ENCODE results near the gene GRID2IP. TPM values are rescaled to one million over a fixed set of nuclear protein-coding genes. Genes with fewer than 3 reads are reported as not detected.
"Not testable (repeated sequence)": the region's sequence is repeated elsewhere in the genome, so short reads cannot be mapped to it uniquely, and the experiment has no call there.

Gene GRID2IP
- polyA plus RNA-seq (ENCODE audit: insufficient read length in 4 of 4) = 1 to 10 TPM in 2 of 4 donors, under 1 TPM in 2; 0.51 to 1.5 (median 0.84) TPM

DNA sequence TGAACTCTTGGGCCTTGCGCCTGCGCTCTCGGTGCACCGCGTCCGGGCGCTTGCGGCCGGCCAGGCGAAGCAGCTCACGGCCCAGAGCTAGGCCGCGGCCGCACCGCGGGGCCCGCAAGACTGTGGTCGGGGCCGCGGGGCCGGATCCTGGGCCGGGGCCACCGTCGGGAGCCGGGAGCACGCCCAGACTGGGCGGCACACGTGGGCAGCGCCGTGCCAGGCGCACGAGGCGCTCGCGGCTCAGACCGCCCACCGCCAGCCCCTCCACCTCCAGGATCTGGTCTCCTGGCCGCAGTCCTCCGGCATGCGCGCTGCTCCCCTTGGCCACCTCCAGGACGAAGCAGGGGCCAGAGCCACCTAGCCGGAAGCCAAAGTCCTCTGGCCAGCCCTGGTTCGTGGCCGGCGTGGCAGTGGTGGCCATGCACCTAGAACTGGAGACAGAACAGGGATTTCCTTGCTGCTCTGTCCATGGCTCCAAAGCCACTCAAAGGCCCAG is at the start of gene GRID2IP:
GRID2IP (minus strand) TSS at position 446 of the 496 bp plus-strand sequence; CDS start at position 421, 25 bp downstream.
- no peak for DNase-seq (ENCODE audit: low read depth in 4 of 4, low spot score in 2 of 4)

DNA sequence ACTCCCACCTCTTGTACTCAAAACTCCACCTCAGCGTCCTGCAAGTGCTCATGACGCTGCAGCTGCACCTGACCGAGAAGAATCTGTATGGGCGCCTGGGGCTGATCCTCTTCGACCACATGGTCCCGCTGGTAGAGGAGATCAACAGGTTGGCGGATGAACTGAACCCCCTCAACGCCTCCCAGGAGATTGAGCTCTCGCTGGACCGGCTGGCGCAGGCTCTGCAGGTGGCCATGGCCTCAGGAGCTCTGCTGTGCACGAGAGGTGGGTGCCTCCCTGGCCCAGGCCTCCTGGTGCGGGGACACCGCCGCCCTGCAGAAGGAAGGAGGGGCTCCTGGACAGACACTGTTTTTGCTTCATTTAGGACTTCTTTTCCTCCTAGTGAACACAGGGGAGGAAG is 48.8 kb upstream of the GRID2IP start:
- no peak for DNase-seq (ENCODE audit: low read depth in 4 of 4, low spot score in 2 of 4)

DNA sequence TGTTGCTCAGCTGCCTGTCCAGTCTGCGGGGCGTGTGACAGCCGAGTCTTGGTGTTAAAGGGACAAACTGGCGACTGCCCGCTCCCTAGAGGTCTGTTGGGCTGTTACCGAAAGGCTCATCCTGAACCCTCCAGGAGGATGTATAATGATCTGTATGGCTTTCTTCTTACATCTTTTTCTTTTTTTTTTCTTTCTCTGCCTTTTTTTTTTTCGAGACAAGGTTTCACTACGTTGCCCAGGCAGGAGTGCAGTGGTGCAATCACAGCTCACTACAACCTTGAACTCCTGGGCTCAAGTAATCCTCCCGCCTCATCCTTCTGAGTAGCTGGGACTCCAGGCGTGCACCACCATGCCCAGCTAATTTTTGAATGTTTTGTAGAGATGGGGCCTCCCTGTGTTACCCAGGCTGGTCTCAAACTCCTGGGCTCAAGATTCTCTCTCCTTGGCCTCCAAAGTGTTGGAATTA is 39.4 kb upstream of the GRID2IP start:
- no peak for DNase-seq (ENCODE audit: low read depth in 4 of 4, low spot score in 2 of 4)

DNA sequence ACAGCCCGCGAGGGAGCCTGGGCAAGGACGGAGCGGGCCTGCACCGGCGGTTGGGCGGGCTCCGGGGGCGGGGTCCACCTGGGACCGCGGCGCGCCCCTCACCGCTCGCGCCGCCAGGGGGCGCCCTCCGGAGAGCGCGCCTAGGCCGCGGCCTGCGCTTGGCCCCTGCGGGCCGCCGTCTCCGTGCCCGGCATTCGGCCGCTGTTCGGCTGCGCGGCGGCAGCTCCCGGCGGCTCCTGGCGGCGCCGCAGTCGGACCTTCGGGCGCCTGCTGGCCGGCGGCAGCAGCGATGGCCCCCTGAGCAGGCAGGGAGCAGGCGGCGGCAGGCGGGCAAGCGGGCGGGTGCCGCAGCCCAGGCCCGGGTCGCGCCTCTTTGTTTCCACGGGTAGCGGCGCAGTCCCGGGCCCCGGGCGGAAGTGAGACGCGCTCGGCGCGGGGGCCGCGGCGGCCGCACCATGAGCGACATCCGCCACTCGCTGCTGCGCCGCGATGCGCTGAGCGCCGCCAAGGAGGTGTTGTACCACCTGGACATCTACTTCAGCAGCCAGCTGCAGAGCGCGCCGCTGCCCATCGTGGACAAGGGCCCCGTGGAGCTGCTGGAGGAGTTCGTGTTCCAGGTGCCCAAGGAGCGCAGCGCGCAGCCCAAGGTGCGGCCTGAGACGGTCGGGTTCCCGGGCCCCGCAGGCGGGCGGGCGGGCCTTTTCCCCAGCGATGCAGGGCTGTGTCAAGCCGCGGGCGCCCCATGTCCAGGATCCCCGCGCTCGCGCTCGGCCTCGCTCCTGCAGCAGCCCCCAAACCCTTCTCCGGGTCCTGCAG is 38.8 kb upstream of the GRID2IP start, which contains the start of gene INTS15:
INTS15 (plus strand) TSS at position 193 of the 816 bp plus-strand sequence; CDS start at position 456, 263 bp downstream.
- DNase-seq (ENCODE audit: low read depth in 4 of 4, low spot score in 2 of 4) = peak in 3 of 4 donors; percentile 63 to 81 (median 69)

DNA sequence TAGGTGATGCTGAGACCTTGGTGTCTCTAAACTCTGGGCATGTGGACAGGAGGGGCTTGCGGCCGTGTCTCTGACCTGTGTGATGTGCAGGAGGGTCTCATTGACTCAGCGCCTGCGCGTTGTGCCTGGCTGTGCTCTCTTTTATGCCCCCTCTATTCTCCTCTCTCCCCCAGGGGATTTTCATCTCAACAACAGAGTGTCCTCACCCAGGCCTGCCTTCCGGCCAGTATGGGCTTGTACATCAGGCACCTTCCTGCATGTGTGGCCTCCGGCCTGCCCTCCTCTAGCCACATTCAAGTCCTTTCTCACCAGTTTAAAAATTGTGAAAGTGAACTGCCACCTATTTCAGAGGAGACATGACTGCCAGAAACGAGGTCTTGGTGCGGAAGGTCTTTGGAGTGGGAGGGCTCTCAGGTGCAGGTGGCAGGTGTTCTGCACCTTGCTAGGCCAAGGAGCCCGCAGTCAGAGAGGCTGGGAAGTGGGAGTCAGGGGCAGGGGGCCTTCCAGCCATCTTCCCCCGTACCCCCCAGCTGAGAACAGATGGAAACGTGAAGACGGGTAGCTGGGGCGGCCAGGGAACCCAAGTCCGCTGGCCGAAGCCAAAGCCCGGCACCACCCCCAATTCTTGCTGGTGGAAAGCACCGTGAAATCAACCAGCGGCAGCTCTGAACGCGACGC is 38.0 kb upstream of the GRID2IP start:
- no peak for DNase-seq (ENCODE audit: low read depth in 4 of 4, low spot score in 2 of 4)

DNA sequence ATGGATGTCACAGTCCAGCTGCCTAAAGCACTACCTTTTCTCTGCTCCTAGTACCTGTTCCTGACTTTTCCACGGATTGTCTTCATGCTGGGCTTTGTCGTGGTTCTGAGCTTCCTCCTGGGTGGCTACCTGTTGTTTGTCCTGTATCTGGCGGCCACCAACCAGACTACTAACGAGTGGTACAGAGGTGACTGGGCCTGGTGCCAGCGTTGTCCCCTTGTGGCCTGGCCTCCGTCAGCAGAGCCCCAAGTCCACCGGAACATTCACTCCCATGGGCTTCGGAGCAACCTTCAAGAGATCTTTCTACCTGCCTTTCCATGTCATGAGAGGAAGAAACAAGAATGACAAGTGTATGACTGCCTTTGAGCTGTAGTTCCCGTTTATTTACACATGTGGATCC is 37.3 kb upstream of the GRID2IP start:
- DNase-seq (ENCODE audit: low read depth in 4 of 4, low spot score in 2 of 4) = no peak

DNA sequence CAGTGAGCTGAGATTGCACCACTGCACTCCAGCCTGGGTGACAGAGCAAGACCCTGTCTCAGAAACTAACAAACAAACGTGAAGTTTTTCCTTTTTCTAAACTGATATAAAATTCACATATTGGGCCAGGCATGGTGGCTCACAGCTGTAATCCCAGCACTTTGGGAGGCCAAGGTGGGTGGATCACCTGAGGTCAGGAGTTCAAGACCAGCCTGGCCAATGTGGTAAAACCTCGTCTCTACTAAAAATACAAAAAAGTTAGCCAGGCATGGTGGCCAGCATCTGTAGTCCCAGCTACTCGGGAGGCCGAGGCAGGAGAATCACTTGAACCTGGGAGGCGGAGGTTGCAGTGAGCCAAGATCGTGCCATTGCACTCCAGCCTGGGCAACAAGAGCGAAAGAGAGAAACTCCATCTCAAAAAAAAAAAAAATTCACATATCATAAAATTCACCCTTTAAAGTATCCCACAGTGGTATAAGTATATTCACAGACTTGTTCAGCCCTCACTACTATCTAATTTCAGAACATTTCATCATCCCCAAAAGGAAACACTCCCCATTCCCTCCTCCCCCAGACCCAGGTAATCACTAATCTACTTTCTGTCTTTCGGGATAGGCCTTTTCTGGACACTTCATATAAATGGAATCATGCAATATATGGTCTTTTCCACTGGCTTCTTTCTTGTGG is 34.6 kb upstream of the GRID2IP start:
- not testable (repeated sequence) for DNase-seq (ENCODE audit: low read depth in 4 of 4, low spot score in 2 of 4)

DNA sequence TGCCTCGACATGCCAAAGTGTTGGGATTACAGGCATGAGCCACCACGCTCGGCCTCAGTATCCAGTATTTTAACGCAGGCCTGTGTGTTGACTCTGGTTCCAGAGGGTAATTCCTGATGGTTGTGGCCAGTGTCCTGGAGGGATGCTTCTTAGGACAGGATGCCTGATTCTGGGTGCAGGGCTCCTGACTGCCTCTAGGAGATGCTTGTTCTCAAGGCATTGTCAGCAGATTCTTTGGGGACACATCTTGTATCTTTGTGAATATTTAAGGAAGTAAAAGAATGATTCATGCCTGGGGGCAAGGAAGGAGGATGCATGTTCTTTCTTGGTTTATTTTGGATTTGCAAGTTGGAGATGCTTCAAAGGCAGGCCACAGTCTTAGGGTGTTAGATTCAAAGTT is 28.2 kb upstream of the GRID2IP start:
- DNase-seq (ENCODE audit: low read depth in 4 of 4, low spot score in 2 of 4) = no peak

DNA sequence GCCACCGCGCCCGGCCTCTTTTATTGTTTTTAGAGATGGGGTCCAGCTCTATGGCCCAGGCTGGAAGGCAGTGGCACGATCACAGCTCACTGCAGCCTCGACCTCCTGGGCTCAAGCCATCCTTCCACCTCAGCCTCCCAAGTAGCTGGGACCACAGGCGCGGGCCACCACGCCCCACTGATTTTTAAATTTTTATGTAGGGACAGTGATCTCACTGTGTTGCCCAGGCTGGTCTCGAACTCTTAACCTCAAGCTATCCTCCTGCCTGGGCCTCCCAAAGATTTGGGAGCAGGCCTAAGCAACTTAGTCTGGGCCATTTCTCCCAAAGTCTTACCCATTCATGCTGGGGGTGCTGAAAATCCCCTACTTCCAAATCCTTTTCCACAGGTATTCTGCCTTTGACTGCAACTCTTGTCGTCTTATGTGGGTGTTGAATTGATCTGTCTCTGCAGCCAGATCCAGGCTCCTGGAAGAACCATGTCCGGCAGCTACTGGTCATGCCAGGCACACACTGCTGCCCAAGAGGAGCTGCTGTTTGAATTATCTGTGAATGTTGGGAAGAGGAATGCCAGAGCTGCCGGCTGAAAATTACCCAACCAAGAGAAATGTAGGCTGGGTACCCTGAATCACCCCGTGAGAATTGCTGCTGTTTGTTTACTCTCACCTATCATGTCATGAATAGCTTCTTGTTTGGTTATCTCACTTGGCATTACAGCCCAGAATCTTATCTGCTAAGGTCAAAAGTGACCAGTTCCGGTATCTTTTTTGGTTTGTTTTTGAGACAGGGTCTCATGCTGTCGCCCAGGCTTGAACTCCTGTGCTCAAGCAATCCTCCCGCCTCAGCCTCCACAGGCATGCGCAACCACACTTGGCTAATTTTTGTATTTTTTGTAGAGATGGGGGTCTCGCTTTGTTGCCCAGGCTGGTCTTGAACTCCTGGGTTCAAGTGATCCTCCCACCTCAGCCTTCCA is 27.1 kb upstream of the GRID2IP start:
- DNase-seq (ENCODE audit: low read depth in 4 of 4, low spot score in 2 of 4) = no peak

DNA sequence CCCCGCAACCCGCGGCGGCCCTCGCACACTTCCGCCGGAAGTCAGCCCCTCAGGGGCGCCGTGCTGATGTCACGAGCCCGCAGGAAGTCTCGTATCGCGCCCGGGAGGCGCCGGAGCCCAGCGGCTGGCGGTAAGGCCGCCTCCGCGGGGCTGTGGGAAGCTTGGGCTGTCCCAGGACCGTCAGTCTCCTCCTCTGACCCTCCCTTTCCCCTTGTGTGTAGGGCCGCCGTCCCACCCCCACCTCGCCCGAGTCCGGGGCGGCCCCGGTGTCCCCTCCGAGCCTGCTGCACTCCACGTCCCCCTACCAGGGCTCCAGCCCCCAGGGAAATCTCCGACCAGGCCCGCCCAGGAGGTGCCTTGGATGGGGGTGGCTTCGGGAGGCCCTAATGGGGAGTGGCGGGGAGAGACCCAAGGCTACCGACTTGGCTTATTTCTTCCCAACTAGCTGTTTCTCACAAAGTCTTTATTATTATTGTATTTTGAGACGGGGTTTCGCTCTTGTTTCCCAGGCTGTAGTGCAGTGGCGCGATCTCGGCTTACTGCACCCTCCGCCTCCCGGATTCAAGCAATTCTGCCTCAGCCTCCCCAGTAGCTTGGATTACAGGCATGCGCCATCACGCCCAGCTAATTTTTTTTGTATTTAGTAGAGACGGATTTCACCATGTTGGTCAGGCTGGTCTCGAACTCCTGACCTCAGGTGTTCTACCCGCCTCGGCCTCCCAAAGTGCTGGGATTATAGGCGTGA is 26.3 kb upstream of the GRID2IP start, which contains the start of gene ZDHHC4:
ZDHHC4 (plus strand) TSS at position 86 of the 745 bp plus-strand sequence. CDS start 3,108 bp downstream, outside the sequence.
- DNase-seq (ENCODE audit: low read depth in 4 of 4, low spot score in 2 of 4) = peak; percentile 58 to 78 (median 78)

DNA sequence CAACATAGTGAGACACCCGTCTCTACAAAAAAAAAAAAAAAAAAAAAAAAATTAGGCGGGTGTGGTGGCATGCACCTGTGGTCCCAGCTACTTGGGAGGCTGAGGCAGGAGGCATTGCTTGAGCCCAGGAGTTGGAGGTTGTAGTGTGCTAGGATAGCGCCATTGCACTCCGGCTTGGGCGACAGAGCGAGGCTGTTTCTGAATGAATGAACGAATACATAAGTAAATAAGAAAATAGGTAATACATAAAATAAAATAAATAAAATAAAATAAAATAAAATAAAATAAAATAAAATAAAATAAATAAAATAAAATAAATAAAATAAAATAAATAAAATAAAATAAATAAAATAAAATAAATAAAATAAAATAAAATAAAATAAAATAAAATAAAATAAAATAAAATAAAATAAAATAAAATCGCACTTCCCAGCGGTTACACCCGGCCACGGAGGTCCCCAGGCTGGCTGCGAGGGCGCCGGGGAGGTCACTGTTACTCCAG is 25.7 kb upstream of the GRID2IP start:
- not testable (repeated sequence) for DNase-seq (ENCODE audit: low read depth in 4 of 4, low spot score in 2 of 4)

DNA sequence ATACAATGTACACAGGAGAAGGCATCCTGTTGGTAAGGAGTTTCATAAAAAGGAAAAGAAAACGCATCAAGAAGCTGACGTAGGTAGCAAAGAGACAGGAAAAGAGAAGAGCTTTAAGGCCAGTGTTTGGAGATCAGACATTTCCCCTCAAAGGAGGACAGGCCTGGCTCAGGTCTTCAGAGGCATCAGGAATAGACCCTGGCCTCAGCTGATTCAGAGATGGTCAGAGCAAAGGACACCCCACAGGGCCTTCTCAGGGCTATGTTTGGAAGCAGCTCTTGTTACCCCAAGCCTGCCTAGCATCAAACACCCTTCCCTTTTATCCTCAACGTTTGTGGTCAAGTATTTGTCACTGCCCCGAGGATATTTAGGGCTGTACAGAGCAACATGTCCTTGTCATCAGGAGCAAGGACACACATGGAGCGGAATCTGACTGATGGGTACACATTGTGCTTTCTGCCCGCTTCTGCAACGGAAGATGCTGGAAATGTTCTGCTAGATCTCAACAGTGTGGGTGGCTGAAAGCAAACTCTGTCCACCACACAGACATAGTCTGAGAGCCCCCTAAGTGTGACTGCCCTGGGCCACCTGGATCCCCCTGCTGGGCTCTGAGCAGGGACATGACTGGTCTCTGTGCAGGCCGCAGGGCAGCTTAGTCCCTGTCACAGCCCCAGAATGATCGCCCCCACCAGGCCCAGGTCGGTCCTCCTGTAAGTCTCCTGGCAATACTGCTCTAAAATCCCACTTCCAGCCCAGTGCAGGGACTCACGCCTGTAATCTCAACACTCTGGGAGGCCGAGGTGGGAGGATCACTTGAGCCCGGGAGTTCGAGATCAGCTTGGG is 25.0 kb upstream of the GRID2IP start:
- DNase-seq (ENCODE audit: low read depth in 4 of 4, low spot score in 2 of 4) = no peak

DNA sequence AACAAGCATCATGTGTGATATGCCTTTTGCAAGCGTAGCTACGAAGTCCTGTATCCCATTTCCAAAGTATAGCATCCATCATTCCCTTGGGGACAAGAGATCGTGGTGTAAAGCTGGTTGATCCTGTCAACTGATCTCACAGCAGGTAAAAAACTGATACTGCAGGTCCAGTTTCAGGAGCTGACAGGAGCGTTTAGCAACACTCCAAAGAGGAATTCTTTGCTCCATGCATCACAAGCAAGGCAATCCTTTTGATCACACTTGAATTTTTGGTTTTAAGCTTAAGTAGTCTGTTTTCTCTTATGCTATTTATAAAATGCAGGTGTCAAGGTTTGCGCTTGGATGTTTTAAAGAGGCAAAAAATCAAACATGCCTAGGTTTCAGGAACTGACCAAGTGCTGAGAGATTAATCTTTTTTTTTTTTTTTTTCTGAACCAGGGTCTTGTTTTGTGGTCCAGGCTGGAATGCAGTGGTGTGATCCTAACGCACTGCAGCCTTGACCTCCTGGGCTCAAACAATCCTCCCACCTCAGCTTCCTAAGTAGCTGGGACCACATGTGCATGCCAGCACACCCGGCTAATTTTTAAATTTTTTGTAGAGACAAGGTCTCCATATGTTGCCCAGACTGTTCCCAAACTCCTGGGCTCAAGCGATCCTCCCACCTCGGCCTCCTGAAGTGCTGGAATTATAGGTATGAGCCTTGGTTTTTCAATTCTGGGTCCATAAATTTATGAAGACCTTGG is 24.2 kb upstream of the GRID2IP start:
- DNase-seq (ENCODE audit: low read depth in 4 of 4, low spot score in 2 of 4) = no peak

DNA sequence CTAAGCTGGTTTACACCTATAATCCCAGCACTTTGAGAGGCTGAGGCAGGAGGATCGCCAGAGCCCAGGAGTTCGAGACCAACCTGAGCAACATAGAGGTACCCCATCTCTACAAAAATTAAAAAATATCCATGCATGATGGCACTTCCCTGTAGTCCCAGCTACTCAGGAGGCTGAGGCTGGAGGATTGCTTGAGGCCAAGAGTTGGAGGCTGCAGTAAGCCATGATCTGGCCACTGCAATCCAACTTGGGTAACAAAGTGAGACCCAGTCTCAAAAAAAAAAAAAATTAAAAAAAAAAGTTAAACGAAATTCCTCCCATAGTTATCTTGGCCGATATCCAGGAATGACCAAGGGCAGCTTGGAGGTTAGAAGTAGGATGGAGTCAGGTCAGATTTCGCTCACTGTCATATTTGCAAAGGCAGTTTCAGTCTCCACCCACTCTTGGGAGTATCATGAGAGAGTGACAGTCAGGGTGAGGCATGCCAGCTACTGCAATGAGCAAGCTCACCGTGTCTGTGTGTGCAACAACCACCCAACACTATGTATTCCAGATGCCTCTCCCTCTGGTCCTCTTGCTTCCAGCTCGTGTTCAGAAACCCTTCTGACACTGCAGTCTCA is 20.0 kb upstream of the GRID2IP start:
- no peak for DNase-seq (ENCODE audit: low read depth in 4 of 4, low spot score in 2 of 4)

DNA sequence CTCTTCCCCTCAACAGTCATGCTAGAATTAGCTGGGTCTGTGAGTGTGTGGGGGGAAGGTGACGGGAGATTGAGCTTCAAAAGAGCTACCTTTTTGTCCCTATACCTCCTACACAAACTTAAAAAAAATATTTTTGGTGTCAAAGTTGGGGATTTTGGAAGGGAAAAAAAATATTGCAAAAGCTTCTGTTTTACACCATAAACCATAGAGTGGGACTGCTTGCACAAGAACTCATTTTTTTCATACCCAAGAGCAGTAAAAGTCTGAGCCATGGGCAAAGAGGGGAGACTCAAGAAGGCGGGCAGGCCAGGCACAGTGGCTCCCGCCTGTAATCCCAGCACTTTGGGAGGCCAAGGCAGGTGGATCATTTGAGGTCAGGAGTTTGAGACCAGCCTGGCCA is 16.6 kb upstream of the GRID2IP start:
- no peak for DNase-seq (ENCODE audit: low read depth in 4 of 4, low spot score in 2 of 4)

DNA sequence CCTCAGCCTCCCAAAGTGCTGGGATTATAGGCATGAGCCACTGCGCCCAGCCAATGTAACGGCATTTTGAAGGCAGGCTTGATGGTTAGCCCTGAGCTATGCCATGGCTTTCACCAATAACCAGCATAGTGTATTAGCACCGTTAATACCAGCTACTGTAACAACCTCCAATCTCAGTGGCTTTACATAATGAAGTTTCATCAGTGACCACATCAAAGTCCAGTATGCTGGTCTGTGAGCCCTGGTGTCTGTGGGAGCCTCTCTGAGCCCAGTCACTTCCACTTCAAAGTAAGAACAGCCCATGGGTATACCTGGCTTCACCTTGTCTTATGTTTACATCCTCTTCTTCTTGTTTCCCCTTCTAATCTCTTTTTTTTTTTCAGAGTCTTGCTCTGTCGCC is 14.4 kb upstream of the GRID2IP start:
- no peak for DNase-seq (ENCODE audit: low read depth in 4 of 4, low spot score in 2 of 4)
